Lower lobe of right lung (tissue), 2 donors: Measurements from ENCODE around the gene HSPA12A. TPM values are rescaled to one million over a fixed set of nuclear protein-coding genes. Genes with fewer than 3 reads are reported as not detected.

Experiments
- ATAC-seq, 2 donors: fragments of 200-7000 bp; cut with Tn5 transposase; one replicate each; pipeline ENCODE4 v1.9.1; 2020 to 2022; ENCODE audit warnings: mild to moderate bottlenecking in 2 of 2, moderate library complexity in 2 of 2
- DNase-seq: peaks from one replicate; pipeline ENCODE4 v3.0.0-alpha.2; 2020
- H3K27ac ChIP-seq: fragments of 200-600 bp; one replicate; pipeline ENCODE4 v1.8.0; 2022
- H3K27me3 ChIP-seq: fragments of 200-600 bp; one replicate; pipeline ENCODE4 v1.8.0; 2022; ENCODE audit warnings: low read depth
- H3K36me3 ChIP-seq: fragments of 200-600 bp; one replicate; pipeline ENCODE4 v1.8.0; 2022; ENCODE audit warnings: mild to moderate bottlenecking
- H3K4me1 ChIP-seq: fragments of 200-600 bp; one replicate; pipeline ENCODE4 v1.8.0; 2022
- H3K4me3 ChIP-seq: fragments of 200-600 bp; one replicate; pipeline ENCODE4 v1.8.0; 2022; ENCODE audit warnings: mild to moderate bottlenecking
- H3K9me3 ChIP-seq: fragments of 200-600 bp; one replicate; pipeline ENCODE4 v1.8.0; 2022
- CTCF ChIP-seq: fragments of 200-600 bp; IDR thresholded peaks from one replicate; pipeline ENCODE4 v1.8.0; 2022; ENCODE audit warnings: antibody characterized with exemption, mild to moderate bottlenecking
- intact Hi-C: fragments of 100-400 bp; cut with DNase I; formaldehyde crosslinking; loops from one replicate; pipeline ENCODE4 v1.11.0; 2022
- total RNA-seq: library from RNA; stranded (reverse); fragmentation: NEBNext Ultra II Directional; extraction: Animal tissue kit (Norgen Biotek cat#: 25700); gene quantifications from one replicate; pipeline ENCODE4 v1.2.1, GENCODE V29; 2021
- donor health status: DM: no; HTN: yes; CAD: no; lungs with severe emphysema.

Gene HSPA12A
- total RNA-seq, 1 donor from 2014 or later: 8.8 TPM

DNA sequence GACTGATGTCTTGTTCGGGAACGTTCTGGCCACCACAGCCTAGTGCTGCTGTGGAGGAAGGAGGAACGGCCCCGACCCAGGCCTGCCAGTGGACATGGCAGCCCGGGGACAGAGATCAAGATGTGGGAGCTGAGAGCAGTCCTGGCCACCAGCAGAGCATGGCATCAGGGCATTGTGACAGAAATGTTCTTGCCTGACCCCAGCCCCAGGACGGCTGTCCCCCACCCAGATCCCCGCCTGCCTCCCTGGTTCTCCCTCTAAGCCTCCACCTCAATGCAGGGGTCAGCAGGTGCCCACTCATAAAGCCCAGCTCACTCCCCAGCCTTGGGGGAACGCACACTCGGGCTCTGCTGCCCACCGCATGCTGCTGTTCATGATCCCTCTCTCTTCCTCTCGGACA is 42.9 kb upstream of the HSPA12A start:
- Histone ChIP-seq H3K36me3 (no peaks in the 10 kb centered on the region), H3K27ac (no peak overlapping the region), H3K4me1 (peaks cover 8% of the 10 kb centered on the region), H3K4me3 (no peak overlapping the region), H3K9me3 (no peaks in the 10 kb centered on the region), H3K27me3 (peaks cover 3% of the 10 kb centered on the region)
- no peak for TF ChIP-seq CTCF
- no peak for DNase-seq
- intact Hi-C loops: no loop called here
- no peak for ATAC-seq

DNA sequence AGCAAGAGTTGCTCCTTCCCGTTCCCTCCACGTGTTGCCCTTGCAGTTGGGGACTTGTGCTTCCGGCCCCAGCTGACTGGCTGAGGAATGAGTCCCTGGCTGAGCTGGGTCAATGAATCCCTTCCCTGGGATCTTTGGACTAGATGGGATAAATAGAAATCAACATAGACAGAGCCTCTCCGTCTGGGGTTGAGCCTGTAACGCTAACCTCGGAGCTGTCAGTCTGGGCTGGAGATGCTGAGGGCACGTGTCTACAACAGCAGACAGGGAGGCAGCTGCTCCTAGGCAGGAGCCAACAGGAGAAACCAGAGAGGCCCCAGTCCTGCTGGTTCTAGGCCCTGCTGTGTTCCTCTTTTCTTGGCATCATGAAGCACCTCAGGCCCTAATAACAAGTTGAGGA is 42.3 kb upstream of the HSPA12A start:
- H3K27me3 ChIP-seq: peaks cover 3% of the 10 kb centered on the region
- no peak for TF ChIP-seq CTCF
- no peak overlapping the region for H3K27ac ChIP-seq
- H3K9me3 ChIP-seq: no peaks in the 10 kb centered on the region
- DNase-seq (no peak), ATAC-seq (no peak)
- H3K36me3 ChIP-seq: no peaks in the 10 kb centered on the region
- intact Hi-C loops: no loop called here
- H3K4me1 ChIP-seq: peaks cover 8% of the 10 kb centered on the region
- no peak overlapping the region for H3K4me3 ChIP-seq

DNA sequence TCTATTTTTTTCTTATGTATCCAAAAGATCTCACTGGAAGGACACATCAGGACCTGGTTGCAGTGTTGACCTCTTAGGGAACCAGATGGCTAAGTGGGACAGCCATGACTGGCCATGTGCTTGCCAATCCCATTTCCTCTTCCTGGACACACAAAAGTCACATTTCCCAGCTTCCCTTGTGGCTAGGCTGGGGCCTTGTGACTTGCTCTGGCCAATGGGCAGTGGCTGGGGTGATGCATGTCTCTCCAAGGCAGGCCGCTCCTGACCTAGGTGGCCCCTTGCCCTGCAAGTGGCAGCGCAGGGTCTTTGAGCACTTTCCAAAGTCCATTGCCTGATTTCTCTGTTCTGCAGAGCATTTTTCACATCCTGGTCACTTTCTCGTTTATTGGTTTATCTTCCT is 41.7 kb upstream of the HSPA12A start:
- Histone ChIP-seq H3K9me3 (no peaks in the 10 kb centered on the region), H3K4me3 (no peak overlapping the region), H3K4me1 (peaks cover 8% of the 10 kb centered on the region), H3K27me3 (peaks cover 3% of the 10 kb centered on the region), H3K27ac (no peak overlapping the region), H3K36me3 (no peaks in the 10 kb centered on the region)
- intact Hi-C loops: no loop called here
- ATAC-seq: no peak
- no peak for DNase-seq
- no peak for TF ChIP-seq CTCF

- intact Hi-C loops: no loop called here
- no peak for DNase-seq
- H3K4me1 ChIP-seq: peaks cover 5% of the 10 kb centered on the region
- H3K4me3 ChIP-seq: no peak overlapping the region
- H3K9me3 ChIP-seq: no peaks in the 10 kb centered on the region
- no peak for TF ChIP-seq CTCF
- peaks cover 3% of the 10 kb centered on the region for H3K27me3 ChIP-seq
- no peak overlapping the region for H3K27ac ChIP-seq
- no peaks in the 10 kb centered on the region for H3K36me3 ChIP-seq
- no peak for ATAC-seq
Observed at GRCh38 chr10:116783011-116783655, 40.8 kb upstream of the HSPA12A start.

DNA sequence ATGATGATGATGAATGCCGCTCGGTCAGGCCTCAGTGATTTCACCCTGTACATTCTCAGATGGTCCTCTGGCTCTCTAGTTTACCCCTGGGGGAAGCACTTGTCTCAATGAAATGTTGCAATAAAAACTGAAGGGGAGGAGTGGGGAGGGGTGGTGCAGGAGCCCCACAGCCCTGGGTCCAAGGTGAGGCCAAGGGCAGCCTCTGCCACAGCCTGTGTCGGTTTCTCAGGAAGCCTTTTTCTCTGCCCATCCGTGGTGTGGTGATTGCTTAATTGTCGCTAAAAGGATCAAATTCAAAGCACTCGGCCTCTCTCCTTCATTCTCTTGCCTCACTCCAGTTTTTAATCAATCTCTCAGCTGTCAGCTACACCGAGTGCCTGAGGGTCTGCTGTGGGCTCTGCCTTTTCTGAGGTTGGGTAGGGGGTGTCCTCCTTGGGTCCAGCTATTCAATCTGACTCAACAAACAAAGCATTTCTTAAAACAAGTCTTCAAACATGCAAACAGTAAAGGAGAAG is 39.1 kb upstream of the HSPA12A start:
- ATAC-seq (no peak), DNase-seq (no peak)
- TF ChIP-seq CTCF: no peak
- Histone ChIP-seq H3K4me1 (no peaks in the 10 kb centered on the region), H3K36me3 (no peaks in the 10 kb centered on the region), H3K4me3 (no peak overlapping the region), H3K27me3 (no peaks in the 10 kb centered on the region), H3K27ac (no peak overlapping the region), H3K9me3 (no peaks in the 10 kb centered on the region)
- intact Hi-C loops: no loop called here
